WERI-Rb-1 (cell line): ENCODE data around the gene IER5L.
A peak's percentile ranks its signal among the peaks of the same experiment; 100 is the strongest.

Experiments used
- DNase-seq: peaks from one replicate; pipeline ENCODE4 v3.0.0-alpha.2; 2020
- H3K27ac ChIP-seq: fragments of 250-450 bp; sonication (Bioruptor Pico); 2 replicates; pipeline ENCODE4 v1.5.1; 2020; ENCODE audit warnings: mild to moderate bottlenecking, moderate library complexity
- H3K27me3 ChIP-seq: fragments of 250-450 bp; sonication (Bioruptor Pico); 2 replicates; pipeline ENCODE4 v1.5.1; 2021; ENCODE audit warnings: mild to moderate bottlenecking, low read depth, moderate library complexity; ENCODE audit not compliant: insufficient read depth, severe bottlenecking
- H3K36me3 ChIP-seq: fragments of 250-450 bp; sonication (Bioruptor Pico); 2 replicates; pipeline ENCODE4 v1.5.1; 2020; ENCODE audit warnings: mild to moderate bottlenecking, moderate library complexity
- H3K4me3 ChIP-seq: 2 replicates; pipeline ENCODE4 v1.5.1; 2011; ENCODE audit warnings: low read depth, mild to moderate bottlenecking, control low read depth, low read length
- H3K9me3 ChIP-seq: fragments of 250-450 bp; sonication (Bioruptor Pico); 2 replicates; pipeline ENCODE4 v1.5.1; 2021; ENCODE audit warnings: mild to moderate bottlenecking, moderate library complexity; ENCODE audit not compliant: severe bottlenecking
- TF ChIP-seq, protein P1 (sequence below): IDR thresholded peaks from 2 replicates; pipeline ENCODE4 v1.5.1; 2011; ENCODE audit warnings: low read depth, mild to moderate bottlenecking, control low read depth, inconsistent platforms, low read length

Gene IER5L

DNA sequence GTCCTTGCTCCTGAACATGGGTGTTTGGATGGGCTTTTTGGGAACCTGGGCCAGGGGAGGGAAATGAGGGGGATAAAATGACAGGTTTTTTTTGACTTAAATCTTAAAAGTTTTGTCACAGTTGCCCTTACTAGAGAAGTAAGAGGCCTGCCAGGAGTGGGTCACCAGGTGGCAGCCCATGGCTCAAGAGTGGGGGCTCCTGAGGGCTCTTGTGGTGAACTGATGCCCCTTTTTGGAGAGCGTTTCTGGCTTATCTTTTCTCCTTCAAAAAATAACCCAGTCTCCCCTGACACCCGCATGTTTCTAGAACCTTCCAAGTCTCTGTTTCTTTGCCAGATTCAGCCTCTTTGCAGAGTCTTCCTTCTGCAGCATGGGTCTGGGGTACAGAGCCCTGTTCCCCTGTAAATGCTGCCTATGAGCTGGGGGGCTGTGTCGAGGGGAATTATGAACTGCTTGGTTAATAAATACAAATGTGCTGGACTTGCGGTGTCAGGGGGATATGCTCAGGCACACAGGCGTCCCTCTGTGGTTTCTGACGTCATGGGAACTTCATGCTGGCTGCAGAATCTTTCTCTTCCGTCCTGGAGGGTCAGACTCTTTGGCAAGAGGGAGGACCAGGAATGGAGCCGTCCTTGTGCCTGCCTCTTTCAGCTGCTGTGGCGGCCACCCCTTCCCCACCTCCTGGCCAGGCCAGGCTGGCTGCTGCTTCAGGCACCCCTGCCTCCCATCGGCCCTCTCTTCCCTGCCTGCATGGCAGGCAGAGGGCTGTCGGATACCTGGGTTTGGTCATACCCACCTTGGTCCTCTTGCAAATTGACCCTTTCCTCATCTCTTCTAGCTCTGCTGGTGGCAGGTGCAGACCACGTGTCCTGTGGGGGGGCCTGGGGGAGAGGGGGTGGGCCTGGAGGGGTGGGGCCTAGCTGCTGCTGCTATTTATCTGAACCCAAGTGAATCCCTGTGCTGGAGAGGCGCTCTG lies 36.7 kb downstream of the IER5L start:
- Histone ChIP-seq H3K27ac (peak overlapping the region; percentile 92), H3K9me3 (no peaks in the 10 kb centered on the region), H3K27me3 (no peaks in the 10 kb centered on the region), H3K36me3 (peaks cover 38% of the 10 kb centered on the region), H3K4me3 (no peak overlapping the region)
- TF ChIP-seq, protein P1, sequence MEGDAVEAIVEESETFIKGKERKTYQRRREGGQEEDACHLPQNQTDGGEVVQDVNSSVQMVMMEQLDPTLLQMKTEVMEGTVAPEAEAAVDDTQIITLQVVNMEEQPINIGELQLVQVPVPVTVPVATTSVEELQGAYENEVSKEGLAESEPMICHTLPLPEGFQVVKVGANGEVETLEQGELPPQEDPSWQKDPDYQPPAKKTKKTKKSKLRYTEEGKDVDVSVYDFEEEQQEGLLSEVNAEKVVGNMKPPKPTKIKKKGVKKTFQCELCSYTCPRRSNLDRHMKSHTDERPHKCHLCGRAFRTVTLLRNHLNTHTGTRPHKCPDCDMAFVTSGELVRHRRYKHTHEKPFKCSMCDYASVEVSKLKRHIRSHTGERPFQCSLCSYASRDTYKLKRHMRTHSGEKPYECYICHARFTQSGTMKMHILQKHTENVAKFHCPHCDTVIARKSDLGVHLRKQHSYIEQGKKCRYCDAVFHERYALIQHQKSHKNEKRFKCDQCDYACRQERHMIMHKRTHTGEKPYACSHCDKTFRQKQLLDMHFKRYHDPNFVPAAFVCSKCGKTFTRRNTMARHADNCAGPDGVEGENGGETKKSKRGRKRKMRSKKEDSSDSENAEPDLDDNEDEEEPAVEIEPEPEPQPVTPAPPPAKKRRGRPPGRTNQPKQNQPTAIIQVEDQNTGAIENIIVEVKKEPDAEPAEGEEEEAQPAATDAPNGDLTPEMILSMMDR = no peak
- DNase-seq = peak; percentile 65

GRCh38 chr9:129140397-129141065 lies 37.5 kb downstream of the IER5L start:
- DNase-seq = peak; percentile 60
- H3K9me3 ChIP-seq = no peaks in the 10 kb centered on the region
- TF ChIP-seq, protein P1 = no peak
- H3K27ac ChIP-seq = peak overlapping the region; percentile 92
- no peaks in the 10 kb centered on the region for H3K27me3 ChIP-seq
- H3K4me3 ChIP-seq = peak overlapping the region; percentile 24
- peaks cover 38% of the 10 kb centered on the region for H3K36me3 ChIP-seq

DNA sequence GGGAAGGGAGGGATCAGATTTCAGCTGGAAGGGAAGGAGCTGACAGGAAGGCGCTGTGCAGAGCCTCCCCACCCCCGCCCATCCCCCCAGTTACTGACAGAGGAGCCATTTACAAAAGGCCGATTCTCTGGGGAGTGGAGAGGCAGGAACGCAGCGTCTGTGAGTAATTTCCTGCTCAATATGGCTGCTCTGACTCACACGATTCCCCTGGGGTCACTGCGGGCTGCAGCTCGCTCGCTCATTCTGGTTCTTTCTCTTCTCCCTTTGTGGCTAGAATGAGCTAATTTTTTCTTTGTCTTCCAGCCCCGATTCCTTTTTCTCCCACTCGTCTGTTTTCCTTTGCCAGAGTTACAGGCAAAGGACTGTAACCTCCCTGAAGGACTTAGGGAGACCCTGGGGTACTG lies 38.1 kb downstream of the IER5L start:
- Histone ChIP-seq H3K9me3 (no peaks in the 10 kb centered on the region), H3K27ac (peak overlapping the region; percentile 92), H3K4me3 (peak overlapping the region; percentile 24), H3K27me3 (no peaks in the 10 kb centered on the region), H3K36me3 (peaks cover 39% of the 10 kb centered on the region)
- TF ChIP-seq, protein P1 = no peak
- DNase-seq = peak; percentile 78

DNA sequence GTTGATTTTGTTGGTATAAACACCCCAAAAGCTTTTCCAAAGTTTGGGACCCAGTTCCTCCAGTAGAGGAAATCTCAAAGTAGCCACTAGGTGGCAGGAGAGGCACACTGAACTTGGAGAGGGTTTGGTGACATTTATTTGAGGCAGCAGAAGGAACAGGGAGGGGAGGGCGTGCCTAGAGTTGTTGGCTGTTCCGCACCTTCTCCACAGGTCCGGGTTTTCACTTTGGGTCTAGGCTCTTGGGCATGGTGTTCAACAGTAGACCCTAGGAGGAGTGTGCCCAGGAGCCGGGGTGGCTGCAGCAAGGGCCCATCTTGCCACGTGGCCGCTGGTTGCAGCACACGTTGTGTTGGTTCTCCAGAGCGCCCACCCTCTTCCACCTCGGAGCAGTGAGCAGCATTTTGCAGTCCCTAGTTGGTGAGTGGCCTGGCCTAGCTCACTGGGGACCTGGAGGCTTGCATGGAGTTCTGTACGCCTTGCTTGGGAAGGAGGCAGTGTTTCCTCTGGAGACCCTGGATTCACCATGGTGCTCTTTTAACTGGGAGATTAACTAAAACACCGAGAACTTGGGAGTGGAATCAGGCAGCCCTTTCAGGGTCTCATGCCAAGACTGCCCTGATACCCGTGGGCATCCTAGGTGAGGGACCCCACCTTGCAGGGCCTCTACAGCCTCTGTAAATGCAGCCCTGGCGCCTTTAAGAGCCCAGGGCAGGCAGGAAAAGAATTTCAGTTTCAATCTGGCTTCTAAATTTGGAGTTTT lies 38.6 kb downstream of the IER5L start:
- Histone ChIP-seq H3K36me3 (peaks cover 44% of the 10 kb centered on the region), H3K27me3 (no peaks in the 10 kb centered on the region), H3K27ac (peak overlapping the region; percentile 92), H3K4me3 (peak overlapping the region; percentile 24), H3K9me3 (no peaks in the 10 kb centered on the region)
- DNase-seq = peak; percentile 86
- TF ChIP-seq, protein P1 = peak; percentile 77

DNA sequence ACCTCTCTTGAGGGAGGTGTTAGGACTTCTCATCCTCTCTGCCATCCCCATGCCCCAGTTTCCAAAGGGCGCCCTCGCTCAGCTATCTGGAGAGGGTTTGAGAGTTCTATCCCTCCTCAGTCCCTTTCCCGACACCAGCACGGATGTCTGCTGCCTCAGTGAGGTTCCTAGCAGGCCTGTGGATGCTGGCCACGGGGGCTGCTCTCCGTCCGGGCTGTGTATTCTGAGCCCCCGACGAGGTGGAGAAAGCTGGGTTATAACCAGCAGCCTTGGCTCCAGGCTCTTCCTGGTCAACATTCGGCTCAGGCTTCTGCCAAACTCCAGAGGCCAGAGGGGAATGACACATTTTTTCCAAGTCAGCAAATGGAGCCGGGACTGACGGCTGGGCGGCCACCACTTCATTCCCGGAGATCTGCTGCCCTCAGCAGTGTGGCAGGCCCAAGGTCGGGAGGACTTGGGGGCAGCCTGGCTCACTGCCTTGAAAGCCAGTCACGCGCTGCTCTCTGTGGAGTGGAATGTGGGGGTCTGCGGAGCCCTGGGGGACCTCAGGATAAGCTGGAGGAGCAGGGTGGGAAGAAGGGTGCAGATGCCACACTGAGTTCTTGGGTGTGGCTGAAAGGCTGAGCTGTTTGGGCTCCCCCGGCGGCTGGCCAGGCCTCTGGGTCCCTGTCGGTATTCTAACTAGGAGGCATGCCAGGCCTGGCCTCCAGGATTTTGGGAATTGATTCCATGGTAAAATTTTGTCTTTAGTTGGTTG lies 39.4 kb downstream of the IER5L start:
- Histone ChIP-seq H3K36me3 (peaks cover 41% of the 10 kb centered on the region), H3K9me3 (no peaks in the 10 kb centered on the region), H3K27ac (no peak overlapping the region), H3K27me3 (no peaks in the 10 kb centered on the region), H3K4me3 (no peak overlapping the region)
- DNase-seq = no peak
- TF ChIP-seq, protein P1 = no peak
